ENCODE results near the gene DVL3.

DVL3 gene

GRCh38 chr3:184211297-184211696 lies 56.1 kb downstream of the DVL3 start:
- DNase-seq (ENCODE audit: low spot score): no peak

GRCh38 chr3:184211718-184212117 lies 56.5 kb downstream of the DVL3 start:
- no peak for DNase-seq (ENCODE audit: low spot score)

DNA sequence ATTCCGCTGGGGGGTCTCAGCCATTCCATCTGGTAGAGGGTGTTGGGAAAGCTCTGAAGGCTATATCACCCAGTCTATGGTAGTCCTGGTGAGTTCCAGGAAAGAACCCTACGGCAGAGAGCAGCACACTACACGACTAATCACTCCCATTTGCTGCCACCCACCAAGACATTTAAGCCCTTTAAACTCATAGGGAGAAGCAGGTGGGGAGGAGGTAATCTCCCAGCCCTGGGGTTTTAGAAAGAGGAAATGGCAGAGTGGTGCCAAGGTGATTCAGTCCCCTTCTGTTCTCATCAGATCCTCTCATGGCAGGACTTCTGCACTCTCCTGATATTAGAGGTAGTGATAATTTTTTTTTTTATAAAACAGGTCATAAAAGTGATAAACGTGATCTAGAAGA lies 63.6 kb downstream of the DVL3 start:
- DNase-seq (ENCODE audit: low spot score): no peak

DNA sequence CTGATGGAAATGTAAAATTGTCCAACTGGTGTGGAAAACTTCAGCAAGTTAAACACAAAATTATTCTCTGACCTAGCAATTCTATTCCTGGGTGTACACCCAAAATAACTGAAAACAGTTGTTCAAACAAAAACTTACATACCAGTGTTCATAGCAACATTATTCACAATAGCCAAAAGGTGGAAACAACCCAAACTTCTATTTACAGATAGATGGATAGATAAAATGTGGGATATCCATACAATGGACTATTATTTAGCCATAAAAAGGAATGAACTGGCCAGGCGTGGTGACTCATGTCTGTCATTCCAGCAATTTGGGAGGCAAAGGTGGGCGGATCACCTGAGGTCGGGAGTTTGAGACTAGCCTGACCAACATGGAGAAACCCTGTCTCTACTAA lies 67.3 kb downstream of the DVL3 start:
- DNase-seq (ENCODE audit: low spot score): no peak
